Peyer's patch (tissue), 4 donors: ENCODE results near the gene KCNK1. TPM values are rescaled to one million over a fixed set of nuclear protein-coding genes. Genes with fewer than 3 reads are reported as not detected.

Experiments
- DNase-seq, 3 donors: peaks; one replicate each; pipeline ENCODE4 v3.0.0-alpha.2; 2017 to 2019
- H3K27ac ChIP-seq, 4 donors: fragments of 200-600 bp; sonication (generic); one replicate each; pipeline ENCODE4 v1.5.1; 2016 to 2019
- H3K27me3 ChIP-seq, 2 donors: fragments of 200-600 bp; sonication (generic); one replicate each; pipeline ENCODE4 v1.5.1; 2019
- H3K36me3 ChIP-seq, 3 donors: fragments of 200-600 bp; sonication (generic); one replicate each; pipeline ENCODE4 v1.5.1; 2016 to 2019
- H3K4me1 ChIP-seq, 4 donors: fragments of 200-600 bp; sonication (generic); one replicate each; pipeline ENCODE4 v1.5.1; 2016 to 2019
- H3K4me3 ChIP-seq, 4 donors: fragments of 200-600 bp; sonication (generic); 1 replicate in 3 of 4; 2 replicates in 1 of 4; pipeline ENCODE4 v1.5.1; 2016 to 2019; ENCODE audit warnings: mild to moderate bottlenecking in 1 of 4
- H3K9me3 ChIP-seq, 4 donors: fragments of 200-600 bp; sonication (generic); one replicate each; pipeline ENCODE4 v1.5.1; 2016 to 2019; ENCODE audit warnings: mild to moderate bottlenecking in 1 of 4
- CTCF ChIP-seq, 6 experiments: fragments of 450-650 bp in 4 of 6; fragments of 200-600 bp in 2 of 6; sonication (generic) in 1 of 6; IDR thresholded peaks; one replicate each; pipeline ENCODE4 v1.5.1; 2017 to 2019; ENCODE audit warnings: antibody characterized with exemption in 6 of 6, mild to moderate bottlenecking in 3 of 6, moderate library complexity in 1 of 6
- POLR2A ChIP-seq, 2 donors: fragments of 450-650 bp; IDR thresholded peaks; one replicate each; pipeline ENCODE4 v1.5.1; 2017; ENCODE audit warnings: antibody characterized with exemption in 2 of 2, mild to moderate bottlenecking in 2 of 2, moderate library complexity in 2 of 2
- total RNA-seq, 4 donors: library from RNA; depleted of rRNA; stranded (reverse); fragments of >200 nt; gene quantifications; one replicate each; pipeline ENCODE4 v1.1.0, GENCODE V29; 2016

The KCNK1 gene
- total RNA-seq, 4 donors from 2014 or later = 17.2 to 22.2 (median 17.2) TPM; not detected in 1

- no peaks in the 10 kb centered on the region for H3K9me3 ChIP-seq
- no peak overlapping the region for H3K27ac ChIP-seq
- no peaks in the 10 kb centered on the region for H3K4me1 ChIP-seq
- no peak for DNase-seq
- no peaks in the 10 kb centered on the region for H3K36me3 ChIP-seq
- H3K27me3 ChIP-seq = no peaks in the 10 kb centered on the region
- TF ChIP-seq CTCF (IDR thresholded peaks at IDR 0.05) = no peak
- TF ChIP-seq POLR2A (IDR thresholded peaks at IDR 0.05) = no peak
- no peak overlapping the region for H3K4me3 ChIP-seq
Measured at GRCh38 chr1:233700338-233700737, 86.4 kb downstream of the KCNK1 start.

- no peaks in the 10 kb centered on the region for H3K9me3 ChIP-seq
- no peaks in the 10 kb centered on the region for H3K27me3 ChIP-seq
- H3K4me1 ChIP-seq = peaks cover 0 to 5% (median 0%) of the 10 kb centered on the region in 4 donors
- no peak overlapping the region for H3K27ac ChIP-seq
- DNase-seq = no peak
- TF ChIP-seq CTCF (IDR thresholded peaks at IDR 0.05) (no peak), POLR2A (IDR thresholded peaks at IDR 0.05) (no peak)
- no peaks in the 10 kb centered on the region for H3K36me3 ChIP-seq
- H3K4me3 ChIP-seq = no peak overlapping the region
Measured at GRCh38 chr1:233704170-233704897, 90.4 kb downstream of the KCNK1 start.

- no peak for DNase-seq
- Histone ChIP-seq H3K4me1 (peaks cover 0 to 5% (median 0%) of the 10 kb centered on the region in 4 donors), H3K9me3 (no peaks in the 10 kb centered on the region), H3K27me3 (no peaks in the 10 kb centered on the region), H3K27ac (no peak overlapping the region), H3K36me3 (no peaks in the 10 kb centered on the region), H3K4me3 (no peak overlapping the region)
- TF ChIP-seq POLR2A (IDR thresholded peaks at IDR 0.05) (no peak), CTCF (IDR thresholded peaks at IDR 0.05) (no peak)
Measured at GRCh38 chr1:233704898-233705723, 91.2 kb downstream of the KCNK1 start.

- no peak for TF ChIP-seq POLR2A (IDR thresholded peaks at IDR 0.05)
- TF ChIP-seq CTCF (IDR thresholded peaks at IDR 0.05) = no peak
- no peak for DNase-seq
- Histone ChIP-seq H3K36me3 (no peaks in the 10 kb centered on the region), H3K27ac (peak overlapping the region in 1 of 4 donors; percentile 4), H3K9me3 (no peaks in the 10 kb centered on the region), H3K27me3 (no peaks in the 10 kb centered on the region), H3K4me3 (no peak overlapping the region), H3K4me1 (peaks cover 0 to 5% (median 0%) of the 10 kb centered on the region in 4 donors)
Measured at GRCh38 chr1:233707153-233707879, 93.4 kb downstream of the KCNK1 start.
